Mesendoderm (in vitro differentiated cells): ENCODE results near the gene FHL2.
A peak's percentile ranks its signal among the peaks of the same experiment; 100 is the strongest.
"Not testable (repeated sequence)": the region's sequence is repeated elsewhere in the genome, so short reads cannot be mapped to it uniquely, and the experiment has no call there.

ENCODE experiments used
- DNase-seq: peaks from one replicate; pipeline ENCODE4 v3.0.0; 2013
- H2AK5ac ChIP-seq: 2 replicates; pipeline ENCODE4 v1.6.1; 2013; ENCODE audit warnings: low read length, inconsistent platforms
- H2BK120ac ChIP-seq: 2 replicates; pipeline ENCODE4 v1.6.1; 2013; ENCODE audit warnings: low read depth, mild to moderate bottlenecking, low read length, moderate library complexity, mixed read lengths
- H2BK15ac ChIP-seq: replicated peaks from 2 replicates; pipeline ENCODE4 v1.6.1; 2013; ENCODE audit warnings: low read depth, mild to moderate bottlenecking, moderate library complexity
- H2BK5ac ChIP-seq: 2 replicates; pipeline ENCODE4 v1.6.1; 2013; ENCODE audit warnings: low read length, inconsistent platforms
- H3K18ac ChIP-seq: 2 replicates; pipeline ENCODE4 v1.6.1; 2013; ENCODE audit warnings: mild to moderate bottlenecking, low read length, mixed read lengths
- H3K23ac ChIP-seq: one replicate; pipeline ENCODE4 v1.6.1; 2013; ENCODE audit warnings: low read length
- H3K27ac ChIP-seq: 2 replicates; pipeline ENCODE4 v1.5.1; 2013; ENCODE audit warnings: low read depth, mild to moderate bottlenecking, inconsistent platforms, low read length, moderate library complexity
- H3K27me3 ChIP-seq: 2 replicates; pipeline ENCODE4 v1.6.1; 2013; ENCODE audit warnings: low read length, control low read depth, mild to moderate bottlenecking, inconsistent platforms; ENCODE audit not compliant: insufficient read depth, poor library complexity
- H3K36me3 ChIP-seq: 2 replicates; pipeline ENCODE4 v1.6.1; 2013; ENCODE audit warnings: low read length, inconsistent platforms; ENCODE audit not compliant: control insufficient read depth, insufficient read depth
- H3K4ac ChIP-seq: one replicate; pipeline ENCODE4 v1.6.1; 2013; ENCODE audit warnings: low read depth, mild to moderate bottlenecking, low read length, moderate library complexity
- H3K4me1 ChIP-seq: 2 replicates; pipeline ENCODE4 v1.6.1; 2013; ENCODE audit warnings: low read depth, low read length, inconsistent platforms; ENCODE audit not compliant: control insufficient read depth
- H3K4me2 ChIP-seq: 2 replicates; pipeline ENCODE4 v1.6.1; 2013; ENCODE audit warnings: low read length
- H3K4me3 ChIP-seq: 2 replicates; pipeline ENCODE4 v1.5.1; 2013; ENCODE audit warnings: mild to moderate bottlenecking, low read length
- H3K56ac ChIP-seq: one replicate; pipeline ENCODE4 v1.6.1; 2013; ENCODE audit warnings: low read length
- H3K79me1 ChIP-seq: 2 replicates; pipeline ENCODE4 v1.6.1; 2013; ENCODE audit warnings: low read length, inconsistent platforms
- H3K79me2 ChIP-seq: 2 replicates; pipeline ENCODE4 v1.6.1; 2013; ENCODE audit warnings: mild to moderate bottlenecking, low read length; ENCODE audit not compliant: control insufficient read depth, insufficient read depth
- H3K9ac ChIP-seq: 2 replicates; pipeline ENCODE4 v1.6.1; 2013; ENCODE audit warnings: low read length, inconsistent platforms
- H4K5ac ChIP-seq: one replicate; pipeline ENCODE4 v1.6.1; 2013; ENCODE audit warnings: low read length
- H4K8ac ChIP-seq: one replicate; pipeline ENCODE4 v1.6.1; 2013; ENCODE audit warnings: low read depth, mild to moderate bottlenecking, control low read depth, low read length, moderate library complexity
- WGBS: extraction: QIAGEN DNeasy Blood & Tissue Kit; methylation state at CpG from one replicate; pipeline ENCODE4 v1.1.7; 2013; ENCODE audit warnings: low lambda C conversion rate, missing lambda C conversion rate; ENCODE audit not compliant: insufficient coverage; ENCODE audit errors: extremely low coverage; 5-methylcytosine and 5-hydroxymethylcytosine counted together

Gene FHL2

DNA sequence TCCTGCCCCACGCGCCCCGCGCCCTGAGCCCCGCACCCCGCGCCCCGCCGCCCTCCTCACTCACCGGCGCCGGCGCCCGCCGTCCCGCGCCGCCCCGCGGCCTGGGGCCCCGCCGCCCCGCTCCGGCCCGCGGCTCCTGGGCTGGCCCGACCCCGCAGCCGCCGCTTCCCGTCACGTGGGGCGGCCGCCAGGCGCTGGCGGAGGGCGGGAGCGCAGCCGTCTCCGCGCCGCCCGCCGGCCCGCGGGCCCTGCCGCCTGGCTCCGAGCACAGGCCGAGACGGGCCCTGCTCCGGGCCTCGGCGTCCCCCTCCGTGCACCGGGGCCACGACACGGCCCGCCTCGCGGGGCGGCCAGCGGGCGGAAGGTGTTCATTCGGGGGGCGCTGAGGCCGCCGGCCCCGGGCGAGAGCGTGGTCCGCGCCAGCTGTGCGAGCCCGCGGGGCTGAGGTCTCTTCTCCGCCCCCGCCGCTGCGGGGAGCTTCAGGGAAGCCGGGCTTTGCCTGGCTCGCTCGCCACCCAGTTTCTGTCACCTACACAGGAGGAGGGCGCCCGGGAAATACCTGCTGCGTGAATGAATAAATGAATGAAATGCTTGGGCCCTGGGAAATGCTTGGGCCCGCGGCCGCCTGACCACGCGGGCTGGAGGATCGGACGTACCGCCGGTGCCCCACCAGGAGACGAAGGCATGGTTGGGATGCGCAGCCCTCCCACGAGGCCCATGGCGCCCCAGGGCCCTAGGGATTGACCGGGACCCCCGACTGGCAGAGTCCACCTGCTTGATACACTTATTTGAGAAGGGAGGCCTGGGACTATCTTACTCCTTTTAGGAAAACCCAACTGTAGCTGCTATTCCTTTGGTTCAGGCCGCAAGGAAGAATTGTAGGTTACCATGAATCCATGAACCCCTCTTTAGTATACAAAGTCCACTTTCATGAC lies 69.0 kb downstream of the FHL2 start, which contains the start of gene TGFBRAP1:
TSS of gene TGFBRAP1 (minus strand) at position 175 of the 935 bp plus-strand sequence. CDS start 21,434 bp downstream, outside the sequence.
- H3K79me1 ChIP-seq = peaks cover 10% of the 10 kb centered on the region
- peak within 1 kb of the TSS; percentile 62 for H3K4me3 ChIP-seq
- H3K9ac ChIP-seq = peak within 1 kb of the TSS; percentile 83
- no peaks in the 10 kb centered on the region for H3K36me3 ChIP-seq
- H2BK5ac ChIP-seq = no peak within 1 kb of the TSS
- H3K23ac ChIP-seq = peak within 1 kb of the TSS; percentile 76
- no peaks in the 10 kb centered on the region for H3K27me3 ChIP-seq
- H3K4ac ChIP-seq = peak within 1 kb of the TSS; percentile 93
- peak within 1 kb of the TSS; percentile 93 for H3K56ac ChIP-seq
- peak within 1 kb of the TSS; percentile 97 for H4K8ac ChIP-seq
- H3K4me1 ChIP-seq = peaks cover 4% of the 10 kb centered on the region
- peak within 1 kb of the TSS; percentile 95 for H3K4me2 ChIP-seq
- peak within 1 kb of the TSS; percentile 97 for H3K18ac ChIP-seq
- H2BK15ac ChIP-seq = peak within 1 kb of the TSS; percentile 61
- H2AK5ac ChIP-seq = no peak within 1 kb of the TSS
- peak within 1 kb of the TSS; percentile 51 for H2BK120ac ChIP-seq
- H4K5ac ChIP-seq = peak within 1 kb of the TSS; percentile 60
- peaks cover 11% of the 10 kb centered on the region for H3K79me2 ChIP-seq
- H3K27ac ChIP-seq = no peak within 1 kb of the TSS
- DNase-seq = peak; percentile 65
- WGBS = no CpG with 5 or more reads among the region's 101 CpGs

DNA sequence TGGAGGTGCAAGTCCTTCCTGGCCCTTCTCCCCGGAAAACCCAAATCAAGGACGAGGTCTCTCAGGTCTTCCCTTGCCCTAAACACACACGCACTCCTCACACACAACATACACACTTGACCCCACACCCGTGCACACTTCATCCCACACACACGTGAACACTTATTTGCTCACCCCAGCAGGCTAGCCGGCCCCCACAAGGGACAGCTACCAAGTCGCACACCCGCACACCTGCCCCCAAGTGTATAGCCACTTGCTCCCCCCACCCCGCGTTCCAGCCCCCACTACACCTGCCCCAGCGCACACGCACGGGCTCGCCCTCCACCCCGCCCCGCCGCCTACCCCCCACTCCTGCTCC lies 69.7 kb downstream of the FHL2 start:
- peak overlapping the region; percentile 97 for H4K8ac ChIP-seq
- H3K79me2 ChIP-seq = peaks cover 11% of the 10 kb centered on the region
- H3K23ac ChIP-seq = peak overlapping the region; percentile 32
- no peaks in the 10 kb centered on the region for H3K27me3 ChIP-seq
- H3K4me2 ChIP-seq = peak overlapping the region; percentile 95
- no peak for DNase-seq
- peak overlapping the region; percentile 93 for H3K56ac ChIP-seq
- H3K27ac ChIP-seq = no peak overlapping the region
- peaks cover 10% of the 10 kb centered on the region for H3K79me1 ChIP-seq
- H3K18ac ChIP-seq = peak overlapping the region; percentile 97
- H3K36me3 ChIP-seq = no peaks in the 10 kb centered on the region
- peak overlapping the region; percentile 51 for H2BK120ac ChIP-seq
- no CpG with 5 or more reads among the region's 17 CpGs for WGBS
- peak overlapping the region; percentile 93 for H3K4ac ChIP-seq
- H2BK5ac ChIP-seq = no peak overlapping the region
- no peak overlapping the region for H2AK5ac ChIP-seq
- peak overlapping the region; percentile 79 for H3K9ac ChIP-seq
- H2BK15ac ChIP-seq = no peak overlapping the region
- H4K5ac ChIP-seq = no peak overlapping the region
- H3K4me1 ChIP-seq = peaks cover 4% of the 10 kb centered on the region
- peak overlapping the region; percentile 62 for H3K4me3 ChIP-seq

DNA sequence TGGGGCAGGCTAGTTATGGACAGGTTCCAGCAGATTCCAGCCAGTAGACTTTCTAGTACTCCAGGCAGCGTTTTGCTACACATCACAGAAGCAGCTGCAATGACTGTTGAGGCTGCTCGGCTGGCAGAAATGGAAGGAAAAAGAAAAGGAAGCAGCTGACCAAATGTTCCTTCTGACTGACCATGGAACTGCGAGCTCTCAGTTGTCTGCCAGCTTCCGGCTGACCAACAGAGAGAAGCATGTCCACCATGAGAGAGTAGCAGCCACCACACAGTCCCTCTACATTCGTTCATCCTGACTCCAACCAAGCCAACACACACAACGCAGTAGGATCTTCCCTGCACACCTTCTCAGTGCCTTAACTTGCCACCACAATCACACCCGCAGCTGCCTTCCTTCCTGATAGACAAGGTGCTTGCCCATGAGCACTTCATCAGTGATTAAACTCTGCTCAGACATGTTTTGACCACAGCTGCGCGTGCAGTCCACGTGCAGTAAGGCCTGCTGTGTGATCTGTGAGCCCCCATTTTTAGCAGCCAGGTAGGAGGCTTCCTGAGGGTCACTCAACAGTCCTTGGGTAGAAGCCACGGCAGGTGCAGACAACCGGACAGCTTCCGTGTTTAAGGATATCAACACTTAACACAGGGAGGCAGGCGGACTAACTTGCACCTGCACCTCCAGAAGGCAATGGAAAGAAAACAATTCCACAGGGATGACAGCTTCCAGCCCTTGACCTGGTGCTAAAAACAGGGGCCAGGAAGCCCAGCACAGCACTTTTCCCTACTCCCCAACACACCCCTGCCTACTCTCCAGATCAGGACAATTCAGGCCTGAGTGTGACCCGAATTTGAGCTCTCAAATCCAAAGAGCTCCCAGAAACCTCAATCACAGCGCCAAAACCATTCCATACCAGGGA lies 70.3 kb downstream of the FHL2 start:
- Histone ChIP-seq H3K4me3 (peak overlapping the region; percentile 62), H3K23ac (no peak overlapping the region), H3K79me2 (peaks cover 11% of the 10 kb centered on the region), H3K18ac (no peak overlapping the region), H3K27me3 (no peaks in the 10 kb centered on the region), H2BK5ac (no peak overlapping the region), H3K9ac (peak overlapping the region; percentile 79), H2BK15ac (no peak overlapping the region), H3K4ac (no peak overlapping the region), H2AK5ac (no peak overlapping the region), H3K27ac (no peak overlapping the region), H4K5ac (no peak overlapping the region), H3K79me1 (peaks cover 10% of the 10 kb centered on the region), H3K36me3 (no peaks in the 10 kb centered on the region), H2BK120ac (no peak overlapping the region), H4K8ac (no peak overlapping the region), H3K4me2 (peak overlapping the region; percentile 95), H3K4me1 (peaks cover 4% of the 10 kb centered on the region), H3K56ac (peak overlapping the region; percentile 93)
- WGBS = no CpG with 5 or more reads among the region's 16 CpGs
- peak; percentile 13 for DNase-seq

DNA sequence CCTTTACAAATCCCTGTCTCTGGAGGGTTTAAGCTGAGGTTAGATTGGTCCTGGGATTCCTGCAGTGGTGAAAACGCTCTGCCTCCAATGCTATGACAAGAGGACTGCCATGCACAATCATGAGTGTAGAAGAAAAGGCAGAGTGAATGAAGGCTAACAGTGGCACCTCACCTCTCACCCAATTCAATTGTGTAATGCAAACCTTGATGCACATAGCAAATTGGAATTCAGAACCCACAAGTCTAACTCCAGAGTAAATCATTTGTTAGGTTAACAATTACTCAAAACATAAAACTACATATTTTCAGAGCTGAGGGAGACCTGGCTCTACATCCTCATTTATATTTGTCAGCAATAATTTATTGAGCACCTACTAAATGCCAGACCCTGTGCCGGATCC lies 71.2 kb downstream of the FHL2 start:
- no peak overlapping the region for H2BK5ac ChIP-seq
- no CpG with 5 or more reads among the region's 2 CpGs for WGBS
- no peak overlapping the region for H3K27ac ChIP-seq
- no peak overlapping the region for H3K4ac ChIP-seq
- H3K4me1 ChIP-seq = peaks cover 4% of the 10 kb centered on the region
- no peak overlapping the region for H2BK15ac ChIP-seq
- H3K18ac ChIP-seq = no peak overlapping the region
- H4K8ac ChIP-seq = no peak overlapping the region
- H3K56ac ChIP-seq = no peak overlapping the region
- H2AK5ac ChIP-seq = no peak overlapping the region
- no peaks in the 10 kb centered on the region for H3K27me3 ChIP-seq
- peaks cover 14% of the 10 kb centered on the region for H3K79me2 ChIP-seq
- H3K23ac ChIP-seq = no peak overlapping the region
- H3K36me3 ChIP-seq = no peaks in the 10 kb centered on the region
- no peak overlapping the region for H3K9ac ChIP-seq
- peaks cover 13% of the 10 kb centered on the region for H3K79me1 ChIP-seq
- H4K5ac ChIP-seq = no peak overlapping the region
- H2BK120ac ChIP-seq = no peak overlapping the region
- no peak overlapping the region for H3K4me2 ChIP-seq
- DNase-seq = no peak
- no peak overlapping the region for H3K4me3 ChIP-seq

DNA sequence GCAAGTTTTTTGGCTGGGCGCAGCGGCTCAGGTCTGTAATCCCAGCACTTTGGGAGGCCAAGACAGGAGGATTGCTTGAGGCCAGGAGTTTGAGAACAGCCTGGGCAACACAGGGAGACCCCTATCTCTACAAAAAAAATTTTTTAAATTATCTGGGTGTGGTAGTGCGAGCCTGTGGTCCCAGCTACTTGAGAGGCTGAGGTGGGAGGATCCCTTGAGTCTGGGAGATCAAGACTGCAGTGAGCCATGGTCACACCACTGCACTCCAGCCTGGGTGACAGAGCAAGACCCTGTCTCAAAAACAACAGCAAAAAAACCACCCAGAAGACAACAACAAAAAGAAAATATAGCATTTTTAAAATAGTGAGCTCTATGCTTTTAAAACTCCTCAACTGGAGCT lies 71.6 kb downstream of the FHL2 start:
- H3K18ac ChIP-seq, H3K36me3 ChIP-seq, H3K56ac ChIP-seq, H3K4me3 ChIP-seq, H3K4me2 ChIP-seq, H2AK5ac ChIP-seq, H3K4me1 ChIP-seq, H3K9ac ChIP-seq, H4K8ac ChIP-seq, H2BK15ac ChIP-seq, H2BK5ac ChIP-seq, H4K5ac ChIP-seq, DNase-seq, H3K27me3 ChIP-seq, H3K4ac ChIP-seq, H3K23ac ChIP-seq, H3K27ac ChIP-seq, H2BK120ac ChIP-seq: not testable (repeated sequence)
- peaks cover 14% of the 10 kb centered on the region for H3K79me2 ChIP-seq
- no CpG with 5 or more reads among the region's 3 CpGs for WGBS
- H3K79me1 ChIP-seq = peaks cover 13% of the 10 kb centered on the region
